Loucy (cell line): Measurements from ENCODE around the gene PLEKHF1.

ENCODE experiments used
- EZH2phosphoT487 ChIP-seq: fragments of 200-600 bp; IDR thresholded peaks from 2 replicates; pipeline ENCODE4 v1.6.1; 2018; ENCODE audit warnings: antibody characterized with exemption, mild to moderate bottlenecking, moderate library complexity, borderline replicate concordance
- TF ChIP-seq, protein P1 (sequence below): fragments of 200-600 bp; sonication (generic); conservative IDR thresholded peaks from 2 replicates; pipeline ENCODE4 v1.5.1; 2014; ENCODE audit warnings: mild to moderate bottlenecking, antibody characterized with exemption, low read length

DNA sequence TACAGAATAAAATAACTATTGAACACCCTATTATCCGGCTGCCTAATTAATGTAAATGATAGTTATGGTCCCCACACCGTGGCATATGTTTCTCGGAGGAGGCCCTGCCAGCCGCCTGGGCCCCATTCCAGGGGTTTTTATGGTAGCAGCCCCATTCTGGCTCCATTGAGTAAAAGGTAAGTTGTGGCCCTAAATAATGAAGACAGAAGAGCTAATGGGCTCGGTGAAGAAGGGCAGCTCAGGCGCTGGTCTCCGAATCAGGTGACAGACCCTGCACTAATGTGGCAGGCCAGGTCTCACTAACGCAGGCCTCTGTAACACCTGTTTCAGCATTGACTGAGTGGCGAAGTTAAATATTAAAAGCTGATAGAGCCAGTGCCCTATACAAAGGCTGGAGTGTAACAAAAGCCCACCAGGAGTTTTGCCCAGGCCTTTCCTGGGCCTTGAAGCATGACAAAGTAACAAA is 40.0 kb upstream of the PLEKHF1 start:
- TF ChIP-seq, protein P1, sequence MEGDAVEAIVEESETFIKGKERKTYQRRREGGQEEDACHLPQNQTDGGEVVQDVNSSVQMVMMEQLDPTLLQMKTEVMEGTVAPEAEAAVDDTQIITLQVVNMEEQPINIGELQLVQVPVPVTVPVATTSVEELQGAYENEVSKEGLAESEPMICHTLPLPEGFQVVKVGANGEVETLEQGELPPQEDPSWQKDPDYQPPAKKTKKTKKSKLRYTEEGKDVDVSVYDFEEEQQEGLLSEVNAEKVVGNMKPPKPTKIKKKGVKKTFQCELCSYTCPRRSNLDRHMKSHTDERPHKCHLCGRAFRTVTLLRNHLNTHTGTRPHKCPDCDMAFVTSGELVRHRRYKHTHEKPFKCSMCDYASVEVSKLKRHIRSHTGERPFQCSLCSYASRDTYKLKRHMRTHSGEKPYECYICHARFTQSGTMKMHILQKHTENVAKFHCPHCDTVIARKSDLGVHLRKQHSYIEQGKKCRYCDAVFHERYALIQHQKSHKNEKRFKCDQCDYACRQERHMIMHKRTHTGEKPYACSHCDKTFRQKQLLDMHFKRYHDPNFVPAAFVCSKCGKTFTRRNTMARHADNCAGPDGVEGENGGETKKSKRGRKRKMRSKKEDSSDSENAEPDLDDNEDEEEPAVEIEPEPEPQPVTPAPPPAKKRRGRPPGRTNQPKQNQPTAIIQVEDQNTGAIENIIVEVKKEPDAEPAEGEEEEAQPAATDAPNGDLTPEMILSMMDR: no peak
- no peak for TF ChIP-seq EZH2phosphoT487
